GM12865 (cell line): ENCODE measurements around the gene SRSF5.

ENCODE experiments used
- DNase-seq: peaks from one replicate; pipeline ENCODE4 v3.0.0; 2010; ENCODE audit warnings: low read depth
- H3K4me3 ChIP-seq: 2 replicates; pipeline ENCODE4 v1.5.1; 2011; ENCODE audit warnings: mild to moderate bottlenecking, low read depth, low read length, control low read depth
- CTCF ChIP-seq: IDR thresholded peaks from 2 replicates; pipeline ENCODE4 v1.5.1; 2011; ENCODE audit warnings: low read length, control low read depth, low read depth, inconsistent platforms; ENCODE audit not compliant: insufficient read depth; ENCODE audit errors: missing control alignments

The SRSF5 gene

GRCh38 chr14:69794791-69795190 lies 27.8 kb downstream of the SRSF5 start:
- no peak for TF ChIP-seq CTCF
- DNase-seq: no peak
- H3K4me3 ChIP-seq: no peak overlapping the region

- no peak for TF ChIP-seq CTCF
- no peak overlapping the region for H3K4me3 ChIP-seq
- DNase-seq: no peak
These were observed 28.7 kb downstream of the SRSF5 start for GRCh38 chr14:69795691-69796090.

GRCh38 chr14:69796797-69797500 lies 30.0 kb downstream of the SRSF5 start, which contains the start of gene SLC10A1:
TSS of gene SLC10A1 (minus strand) at chr14:69797241. CDS start at chr14:69797155, 86 bp downstream.
- TF ChIP-seq CTCF: no peak
- no peak within 1 kb of the TSS for H3K4me3 ChIP-seq
- DNase-seq: no peak

GRCh38 chr14:69797573-69798338 lies 30.8 kb downstream of the SRSF5 start:
- no peak overlapping the region for H3K4me3 ChIP-seq
- DNase-seq: no peak
- TF ChIP-seq CTCF: no peak

GRCh38 chr14:69798339-69798735 lies 31.4 kb downstream of the SRSF5 start:
- H3K4me3 ChIP-seq: no peak overlapping the region
- TF ChIP-seq CTCF: no peak
- DNase-seq: no peak

GRCh38 chr14:69803753-69804152 lies 36.8 kb downstream of the SRSF5 start:
- TF ChIP-seq CTCF: peak; percentile 6
- H3K4me3 ChIP-seq: no peak overlapping the region
- DNase-seq: no peak

GRCh38 chr14:69804902-69805301 lies 38.0 kb downstream of the SRSF5 start:
- no peak for TF ChIP-seq CTCF
- no peak overlapping the region for H3K4me3 ChIP-seq
- no peak for DNase-seq
